ENCODE results near the gene TRIM71.
"Not testable (repeated sequence)": the region's sequence is repeated elsewhere in the genome, so short reads cannot be mapped to it uniquely, and the experiment has no call there.

TRIM71 gene

GRCh38 chr3:32913790-32914446 lies 96.1 kb downstream of the TRIM71 start:
- TF ChIP-seq CTCF (IDR thresholded peaks at IDR 0.05; ENCODE audit: low read depth, low read length): no peak
- DNase-seq (ENCODE audit: extremely low read depth, low read depth): peak; percentile 47

GRCh38 chr3:32919920-32920319 lies 102.1 kb downstream of the TRIM71 start:
- no peak for DNase-seq (ENCODE audit: extremely low read depth, low read depth)
- TF ChIP-seq CTCF (IDR thresholded peaks at IDR 0.05; ENCODE audit: low read depth, low read length): no peak

GRCh38 chr3:32922078-32922477 lies 104.3 kb downstream of the TRIM71 start:
- DNase-seq (ENCODE audit: extremely low read depth, low read depth): no peak
- no peak for TF ChIP-seq CTCF (IDR thresholded peaks at IDR 0.05; ENCODE audit: low read depth, low read length)

- DNase-seq (ENCODE audit: extremely low read depth, low read depth): no peak
- TF ChIP-seq CTCF (IDR thresholded peaks at IDR 0.05; ENCODE audit: low read depth, low read length): no peak
These were observed 112.4 kb downstream of the TRIM71 start for GRCh38 chr3:32930161-32930560.

GRCh38 chr3:32931273-32931672 lies 113.5 kb downstream of the TRIM71 start:
- DNase-seq (ENCODE audit: extremely low read depth, low read depth): not testable (repeated sequence)

- DNase-seq (ENCODE audit: extremely low read depth, low read depth): no peak
- peak; percentile 70 for TF ChIP-seq CTCF (IDR thresholded peaks at IDR 0.05; ENCODE audit: low read depth, low read length)
These were observed 116.4 kb downstream of the TRIM71 start for GRCh38 chr3:32934150-32934742.

- TF ChIP-seq CTCF (IDR thresholded peaks at IDR 0.05; ENCODE audit: low read depth, low read length): no peak
- no peak for DNase-seq (ENCODE audit: extremely low read depth, low read depth)
These were observed 119.5 kb downstream of the TRIM71 start for GRCh38 chr3:32937331-32937730.

- DNase-seq (ENCODE audit: extremely low read depth, low read depth): not testable (repeated sequence)
These were observed 121.9 kb downstream of the TRIM71 start for GRCh38 chr3:32939531-32940284.
